Spleen (tissue), 7 donors: ENCODE measurements around the gene GIT1.

Source experiments
- POLR2A ChIP-seq, 3 donors: fragments of 450-650 bp; IDR thresholded peaks; one replicate each; pipeline ENCODE4 v1.5.1; 2017; ENCODE audit warnings: antibody characterized with exemption in 3 of 3, mild to moderate bottlenecking in 1 of 3
- TF ChIP-seq, protein P1 (sequence below), 11 experiments: fragments of 200-600 bp in 7 of 11; fragments of 450-650 bp in 4 of 11; sonication (generic) in 4 of 11; IDR thresholded peaks in 8 of 11; conservative IDR thresholded peaks in 3 of 11; 1 replicate in 7 of 11; 2 replicates in 4 of 11; pipeline versions ENCODE4 v1.4.0 to v1.8.0; 2016 to 2021; ENCODE audit warnings: antibody characterized with exemption in 11 of 11, inconsistent platforms in 4 of 11, mild to moderate bottlenecking in 1 of 11
- donor health status: DM: no; HTN: no; CAD: no; lungs with moderate emphysema.
- donor health status: DM: no; HTN: no; CAD: no.
- donor health status: DM: no; HTN: no; CAD: no.

DNA sequence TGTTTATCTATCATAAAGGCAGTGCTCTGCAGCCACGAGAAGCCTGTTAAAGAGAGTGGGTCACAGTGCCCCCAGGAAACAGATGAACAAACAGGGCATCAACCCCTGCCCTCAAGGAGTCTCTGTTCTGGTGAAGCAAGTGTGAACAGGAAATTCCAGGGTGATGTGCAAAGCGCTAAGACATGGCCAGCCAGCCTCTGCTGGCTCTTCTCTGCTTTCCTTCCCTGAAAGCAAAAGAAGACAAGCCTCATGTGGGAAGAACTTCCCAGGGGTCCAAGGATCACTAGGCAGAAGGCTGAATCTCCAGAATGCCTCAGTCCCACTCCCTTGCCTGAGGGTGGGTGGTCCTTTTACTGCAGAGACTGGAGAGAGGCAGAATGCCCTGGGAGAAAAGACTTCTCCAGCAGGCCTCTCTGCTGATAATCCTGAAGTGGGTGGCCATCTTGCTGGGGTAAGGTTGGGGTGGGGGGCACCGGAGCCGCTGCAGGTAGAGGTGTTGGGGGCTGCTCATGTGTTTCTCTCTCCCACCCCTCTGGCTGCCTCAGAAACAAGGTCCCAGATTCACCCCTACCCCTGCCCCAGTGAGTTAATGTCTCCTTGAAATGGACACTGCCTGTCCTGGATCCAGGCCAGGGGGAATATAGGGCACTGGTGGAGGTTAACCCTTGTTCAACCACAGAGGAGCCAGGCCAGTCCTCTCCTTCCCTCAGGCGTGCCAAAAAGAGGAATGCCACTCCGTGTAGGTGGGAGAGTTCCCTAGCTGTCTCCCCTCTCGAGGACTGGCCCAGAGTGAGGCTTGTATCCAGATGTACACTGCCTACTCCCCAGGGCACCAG, 5.9 kb upstream of the GIT1 start:
- TF ChIP-seq POLR2A (IDR thresholded peaks at IDR 0.05): no peak
- TF ChIP-seq, protein P1, sequence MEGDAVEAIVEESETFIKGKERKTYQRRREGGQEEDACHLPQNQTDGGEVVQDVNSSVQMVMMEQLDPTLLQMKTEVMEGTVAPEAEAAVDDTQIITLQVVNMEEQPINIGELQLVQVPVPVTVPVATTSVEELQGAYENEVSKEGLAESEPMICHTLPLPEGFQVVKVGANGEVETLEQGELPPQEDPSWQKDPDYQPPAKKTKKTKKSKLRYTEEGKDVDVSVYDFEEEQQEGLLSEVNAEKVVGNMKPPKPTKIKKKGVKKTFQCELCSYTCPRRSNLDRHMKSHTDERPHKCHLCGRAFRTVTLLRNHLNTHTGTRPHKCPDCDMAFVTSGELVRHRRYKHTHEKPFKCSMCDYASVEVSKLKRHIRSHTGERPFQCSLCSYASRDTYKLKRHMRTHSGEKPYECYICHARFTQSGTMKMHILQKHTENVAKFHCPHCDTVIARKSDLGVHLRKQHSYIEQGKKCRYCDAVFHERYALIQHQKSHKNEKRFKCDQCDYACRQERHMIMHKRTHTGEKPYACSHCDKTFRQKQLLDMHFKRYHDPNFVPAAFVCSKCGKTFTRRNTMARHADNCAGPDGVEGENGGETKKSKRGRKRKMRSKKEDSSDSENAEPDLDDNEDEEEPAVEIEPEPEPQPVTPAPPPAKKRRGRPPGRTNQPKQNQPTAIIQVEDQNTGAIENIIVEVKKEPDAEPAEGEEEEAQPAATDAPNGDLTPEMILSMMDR (IDR thresholded peaks at IDR 0.05 in 8 of 11, conservative IDR thresholded peaks at IDR 0.05 in 3 of 11): no peak
